COLO668 (cell line): ENCODE measurements around the gene KRTAP25-1.

ENCODE experiments used
- DNase-seq: peaks from one replicate; lab custom pipeline; 2025; ENCODE audit not compliant: unreplicated experiment; lab: John Stamatoyannopoulos, UW

Gene KRTAP25-1

DNA sequence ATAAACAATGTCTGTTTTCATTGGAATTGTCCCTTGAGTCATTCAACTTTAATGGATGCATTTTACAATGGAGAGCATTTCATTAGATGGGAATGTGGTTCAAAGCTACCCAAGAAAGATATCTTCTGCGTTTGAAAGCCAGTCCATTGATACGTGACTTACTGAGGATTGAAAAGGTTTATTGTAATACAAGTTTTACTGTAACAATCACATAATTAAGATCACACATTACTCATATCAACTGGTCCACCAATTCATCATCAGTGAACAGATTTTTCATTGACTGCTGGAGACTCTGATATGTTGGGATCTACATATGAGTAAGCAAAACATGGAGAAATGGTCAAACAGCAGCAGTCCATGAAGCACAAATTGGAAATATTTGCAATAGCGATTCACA is 39.4 kb downstream of the KRTAP25-1 start:
- no peak for DNase-seq

DNA sequence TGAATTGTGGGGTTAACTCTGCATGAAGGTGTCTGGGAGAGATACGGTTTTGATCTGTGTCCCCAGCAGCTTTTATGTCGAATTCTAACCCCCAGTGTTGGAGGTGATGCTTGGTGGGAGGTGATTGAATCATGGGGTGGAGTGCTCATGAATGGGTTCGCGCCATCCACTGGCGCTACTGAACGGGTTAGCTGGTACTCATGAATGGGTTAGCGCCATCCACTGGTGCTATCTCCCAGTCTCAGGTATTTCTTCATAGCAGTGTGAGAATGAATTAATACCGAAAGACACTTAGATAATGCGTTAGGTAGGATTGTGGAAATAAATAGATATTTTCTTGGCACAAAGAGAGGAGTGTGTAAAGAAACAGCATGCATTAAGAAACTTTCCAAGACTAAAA is 40.5 kb downstream of the KRTAP25-1 start:
- no peak for DNase-seq

DNA sequence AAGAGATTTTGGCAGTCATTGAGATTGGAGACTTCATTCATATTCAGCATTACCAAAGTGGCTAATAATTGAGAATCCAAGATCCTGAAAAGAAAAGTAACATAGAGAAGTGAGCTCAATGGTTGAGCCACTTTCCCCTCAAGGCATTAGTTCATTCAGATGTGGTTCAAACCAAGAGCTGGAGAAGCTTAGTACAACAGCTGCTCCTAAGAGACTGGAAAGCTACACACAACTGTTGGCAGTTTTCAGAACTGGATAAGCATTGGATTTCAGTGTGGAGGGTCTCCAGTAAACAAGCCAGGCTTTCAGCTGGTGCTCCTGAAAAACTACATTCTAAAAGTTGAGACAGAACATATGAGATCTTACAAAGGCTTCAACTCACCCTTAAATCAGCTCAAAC is 44.3 kb downstream of the KRTAP25-1 start:
- no peak for DNase-seq

GRCh38 chr21:30243691-30244090 is 45.6 kb downstream of the KRTAP25-1 start:
- no peak for DNase-seq

- DNase-seq = no peak
These were observed 48.7 kb downstream of the KRTAP25-1 start for GRCh38 chr21:30240661-30241060.
